Measurements from ENCODE around the gene AKAP4.

Gene AKAP4, protein sequence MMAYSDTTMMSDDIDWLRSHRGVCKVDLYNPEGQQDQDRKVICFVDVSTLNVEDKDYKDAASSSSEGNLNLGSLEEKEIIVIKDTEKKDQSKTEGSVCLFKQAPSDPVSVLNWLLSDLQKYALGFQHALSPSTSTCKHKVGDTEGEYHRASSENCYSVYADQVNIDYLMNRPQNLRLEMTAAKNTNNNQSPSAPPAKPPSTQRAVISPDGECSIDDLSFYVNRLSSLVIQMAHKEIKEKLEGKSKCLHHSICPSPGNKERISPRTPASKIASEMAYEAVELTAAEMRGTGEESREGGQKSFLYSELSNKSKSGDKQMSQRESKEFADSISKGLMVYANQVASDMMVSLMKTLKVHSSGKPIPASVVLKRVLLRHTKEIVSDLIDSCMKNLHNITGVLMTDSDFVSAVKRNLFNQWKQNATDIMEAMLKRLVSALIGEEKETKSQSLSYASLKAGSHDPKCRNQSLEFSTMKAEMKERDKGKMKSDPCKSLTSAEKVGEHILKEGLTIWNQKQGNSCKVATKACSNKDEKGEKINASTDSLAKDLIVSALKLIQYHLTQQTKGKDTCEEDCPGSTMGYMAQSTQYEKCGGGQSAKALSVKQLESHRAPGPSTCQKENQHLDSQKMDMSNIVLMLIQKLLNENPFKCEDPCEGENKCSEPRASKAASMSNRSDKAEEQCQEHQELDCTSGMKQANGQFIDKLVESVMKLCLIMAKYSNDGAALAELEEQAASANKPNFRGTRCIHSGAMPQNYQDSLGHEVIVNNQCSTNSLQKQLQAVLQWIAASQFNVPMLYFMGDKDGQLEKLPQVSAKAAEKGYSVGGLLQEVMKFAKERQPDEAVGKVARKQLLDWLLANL

DNA sequence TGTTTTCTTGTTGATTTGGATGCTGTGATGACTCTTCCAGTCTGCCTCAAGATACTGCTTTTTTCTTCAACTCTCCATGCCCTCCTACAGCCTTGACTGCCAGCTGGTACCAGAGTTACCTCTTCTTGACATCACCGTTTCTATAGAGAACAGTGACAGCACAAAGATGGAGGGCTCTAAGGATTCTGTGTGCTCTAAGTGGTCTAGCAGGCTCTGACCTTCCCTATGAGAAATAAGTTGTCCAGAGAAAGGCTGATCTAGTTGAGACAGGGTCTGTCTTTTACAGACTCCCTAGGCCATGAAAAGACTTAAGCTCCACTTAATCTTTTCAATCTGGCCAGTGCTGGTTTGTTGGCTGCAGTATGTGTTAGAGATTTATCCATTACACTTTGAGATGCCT lies at the start of gene AKAP4:
Gene AKAP4 (minus strand): TSS at position 101 of the 400 bp plus-strand sequence. CDS start 118 bp downstream, outside the sequence.
- in situ Hi-C loops (cut with MboI; ENCODE audit: low sequenced_read_pairs): no loop called here
- no peaks in the 10 kb centered on the region for H3K36me3 ChIP-seq (replicated peaks)
- H3K4me3 ChIP-seq: no peak within 1 kb of the TSS
- H3K27me3 ChIP-seq (ENCODE audit: low read depth): peaks cover 4% of the 10 kb centered on the region; the same call in 1 of the 2 replicates
- no peaks in the 10 kb centered on the region for H3K4me1 ChIP-seq
- no peaks in the 10 kb centered on the region for H3K9me3 ChIP-seq
- DNase-seq (ENCODE audit: low spot score in 2 of 2): no peak

DNA sequence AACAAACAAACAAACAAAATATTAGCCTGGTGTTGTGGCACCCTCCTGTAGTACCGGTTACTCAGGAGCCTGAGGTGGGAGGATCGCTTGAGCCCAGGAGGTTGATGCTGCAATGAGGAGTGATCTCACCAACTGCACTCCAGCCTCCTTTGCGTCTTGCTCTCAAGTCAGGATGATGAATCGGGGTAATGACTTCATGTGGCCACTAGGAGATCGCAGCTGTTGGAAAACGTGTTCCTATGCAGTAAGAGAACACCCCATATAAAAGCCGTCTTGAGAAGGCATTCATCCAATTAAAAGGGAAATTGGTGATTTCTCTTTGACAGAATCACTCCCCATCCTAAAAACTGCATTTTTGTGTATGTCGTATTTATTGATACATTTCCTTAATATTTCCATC lies 10.7 kb upstream of the AKAP4 start:
- in situ Hi-C loops (cut with MboI; ENCODE audit: low sequenced_read_pairs): no loop called here
- Histone ChIP-seq H3K4me1 (no peaks in the 10 kb centered on the region), H3K4me3 (no peak overlapping the region), H3K9me3 (no peaks in the 10 kb centered on the region), H3K36me3 (replicated peaks) (no peaks in the 10 kb centered on the region), H3K27me3 (ENCODE audit: low read depth) (peaks cover 3% of the 10 kb centered on the region; the same call in 1 of the 2 replicates)
- peak in 1 of 2 experiments; percentile 48 for DNase-seq (ENCODE audit: low spot score in 2 of 2)

DNA sequence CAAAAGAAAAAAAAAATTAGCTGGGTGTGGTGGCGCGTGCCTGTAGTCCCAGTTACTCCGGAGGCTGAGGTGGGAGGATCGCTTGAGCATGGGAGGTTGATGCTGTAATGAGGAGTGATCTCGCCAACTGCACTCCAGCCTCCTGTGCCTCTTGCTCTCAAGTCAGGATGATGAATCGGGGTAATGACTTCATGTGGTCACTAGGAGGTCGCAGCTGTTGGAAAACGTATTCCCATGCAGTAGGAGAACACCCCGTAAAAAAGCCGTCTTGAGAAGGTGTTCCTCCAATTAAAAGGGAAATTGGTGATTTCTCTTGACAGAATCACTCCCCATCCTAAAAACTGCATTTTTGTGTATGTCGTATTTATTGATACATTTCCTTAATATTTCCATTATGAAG lies 5.9 kb upstream of the AKAP4 start:
- peaks cover 3% of the 10 kb centered on the region; the same call in 1 of the 2 replicates for H3K27me3 ChIP-seq (ENCODE audit: low read depth)
- no peak for DNase-seq (ENCODE audit: low spot score in 2 of 2)
- H3K36me3 ChIP-seq (replicated peaks): no peaks in the 10 kb centered on the region
- no peaks in the 10 kb centered on the region for H3K4me1 ChIP-seq
- H3K9me3 ChIP-seq: no peaks in the 10 kb centered on the region
- in situ Hi-C loops (cut with MboI; ENCODE audit: low sequenced_read_pairs): no loop called here
- no peak overlapping the region for H3K4me3 ChIP-seq

DNA sequence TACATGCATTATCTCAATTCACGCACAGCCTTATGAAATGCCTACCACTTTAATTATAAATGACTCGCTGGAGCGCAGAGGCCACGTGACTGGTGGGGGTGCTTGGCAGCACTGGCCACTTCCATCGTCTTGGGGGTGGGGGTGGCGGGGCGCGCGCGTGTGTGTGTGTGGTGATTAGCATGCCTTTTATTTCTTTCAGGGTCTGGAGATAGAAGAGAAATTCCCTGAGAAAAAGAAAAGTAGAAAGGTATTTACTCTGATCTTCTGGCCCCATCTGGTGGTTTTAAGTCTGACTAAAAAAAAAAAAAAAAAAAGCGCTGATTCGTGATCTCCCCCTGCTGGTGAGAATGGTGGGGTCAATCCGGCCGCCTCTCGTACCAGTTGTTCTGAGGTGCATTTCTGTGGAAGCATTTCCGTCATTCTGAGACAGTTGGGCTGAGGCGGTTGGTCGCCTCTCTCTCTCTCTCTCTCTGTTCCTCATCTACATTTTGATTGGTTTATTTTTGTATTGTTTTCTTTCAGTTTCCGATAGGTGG lies 3.6 kb upstream of the AKAP4 start, which contains the start of gene CCNB3:
Gene CCNB3 (plus strand): TSS at position 402 of the 536 bp plus-strand sequence. CDS start 80,399 bp downstream, outside the sequence.
- Histone ChIP-seq H3K4me3 (peak within 1 kb of the TSS; percentile 24), H3K9me3 (no peaks in the 10 kb centered on the region), H3K36me3 (replicated peaks) (no peaks in the 10 kb centered on the region), H3K27me3 (ENCODE audit: low read depth) (0 out of 2 replicates have a peak, but pooled peaks cover 3% of the 10 kb centered on the region), H3K4me1 (no peaks in the 10 kb centered on the region)
- in situ Hi-C loops (cut with MboI; ENCODE audit: low sequenced_read_pairs): no loop called here
- DNase-seq (ENCODE audit: low spot score in 2 of 2): peak; percentile 70 to 87

DNA sequence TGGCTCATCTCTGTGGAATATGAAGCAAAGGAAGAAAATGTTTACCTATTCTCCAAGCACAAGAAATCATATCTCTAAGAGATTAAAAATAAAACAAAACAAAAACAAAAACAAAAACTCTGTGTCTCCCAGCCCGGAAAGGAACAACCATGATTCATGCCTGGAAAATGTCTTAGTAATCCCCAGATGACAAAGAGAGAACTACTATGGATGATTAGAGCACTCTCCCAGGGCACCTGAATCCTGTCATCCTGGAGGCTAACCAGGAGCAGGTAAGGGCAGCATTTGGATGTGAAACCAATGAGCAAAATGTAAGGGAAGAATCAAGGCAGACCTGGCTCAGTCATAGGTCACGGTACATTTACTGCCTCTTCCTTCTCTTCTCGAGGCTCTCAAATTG lies 1.7 kb upstream of the AKAP4 start:
- Histone ChIP-seq H3K4me1 (no peaks in the 10 kb centered on the region), H3K36me3 (replicated peaks) (no peaks in the 10 kb centered on the region), H3K27me3 (ENCODE audit: low read depth) (peaks cover 7% of the 10 kb centered on the region; the same call in 1 of the 2 replicates), H3K9me3 (no peaks in the 10 kb centered on the region), H3K4me3 (no peak overlapping the region)
- no peak for DNase-seq (ENCODE audit: low spot score in 2 of 2)
- in situ Hi-C loops (cut with MboI; ENCODE audit: low sequenced_read_pairs): no loop called here

DNA sequence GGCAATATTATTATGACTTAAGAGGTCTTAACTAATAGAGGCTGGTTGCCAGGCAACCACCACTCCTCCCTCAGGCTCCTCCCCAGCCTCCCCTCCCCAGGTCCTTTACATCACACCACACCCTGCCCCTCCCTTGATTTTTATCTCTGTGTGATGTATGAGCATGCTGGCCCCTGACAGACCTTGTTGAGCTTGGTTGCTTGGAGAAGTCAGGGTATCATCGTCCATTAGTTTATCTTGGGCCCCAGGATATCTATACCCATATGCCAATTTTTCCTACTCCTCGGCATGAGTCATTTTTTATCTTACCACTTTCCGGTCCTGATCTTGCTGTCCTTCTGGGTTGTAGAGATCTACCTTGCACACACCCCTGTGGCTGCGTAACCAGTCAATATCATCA lies 2.5 kb downstream of the AKAP4 start:
- H3K4me1 ChIP-seq: no peaks in the 10 kb centered on the region
- no peak for DNase-seq (ENCODE audit: low spot score in 2 of 2)
- H3K9me3 ChIP-seq: no peaks in the 10 kb centered on the region
- in situ Hi-C loops (cut with MboI; ENCODE audit: low sequenced_read_pairs): no loop called here
- peaks cover 4% of the 10 kb centered on the region; the same call in 1 of the 2 replicates for H3K27me3 ChIP-seq (ENCODE audit: low read depth)
- no peak overlapping the region for H3K4me3 ChIP-seq
- H3K36me3 ChIP-seq (replicated peaks): no peaks in the 10 kb centered on the region

DNA sequence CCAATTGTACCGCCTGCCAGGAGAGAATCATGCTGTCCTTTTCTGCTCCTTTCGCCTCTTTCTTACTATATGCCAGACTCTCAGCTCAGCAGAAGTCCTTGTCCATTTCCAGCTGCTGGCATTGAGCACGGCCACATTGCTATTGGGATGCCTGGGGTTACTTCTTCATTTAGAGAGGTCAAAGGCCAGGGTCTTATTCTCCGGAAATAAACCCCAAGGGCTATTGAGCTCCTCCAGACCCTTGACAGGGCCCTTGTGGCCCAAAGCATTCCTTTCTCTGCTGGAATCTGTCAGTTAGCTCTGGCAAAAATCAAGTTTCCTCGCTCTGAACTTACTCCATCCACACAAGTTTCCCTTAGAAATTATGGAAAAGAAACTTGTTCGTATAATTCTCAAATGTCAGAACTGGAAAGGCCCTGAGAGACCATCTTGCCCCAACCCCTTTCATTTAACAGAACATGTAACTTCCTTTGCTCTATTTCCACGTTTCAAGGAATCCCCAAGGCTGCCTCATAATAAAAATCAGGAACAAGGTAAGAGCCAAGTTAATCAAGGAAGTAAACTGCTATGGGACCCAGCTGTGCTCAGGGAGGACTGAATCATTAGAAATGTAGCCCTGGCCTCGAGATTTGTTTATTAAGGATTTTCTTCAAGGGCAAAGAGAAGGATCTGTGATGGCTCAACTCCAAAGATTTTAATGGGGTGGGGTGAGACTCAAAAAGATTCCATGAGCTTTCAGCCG lies 11.8 kb downstream of the AKAP4 start:
- Histone ChIP-seq H3K9me3 (no peaks in the 10 kb centered on the region), H3K36me3 (replicated peaks) (no peaks in the 10 kb centered on the region), H3K27me3 (ENCODE audit: low read depth) (no peaks in the 10 kb centered on the region; the same call in 1 of the 2 replicates), H3K4me3 (no peak overlapping the region), H3K4me1 (no peaks in the 10 kb centered on the region)
- in situ Hi-C loops (cut with MboI; ENCODE audit: low sequenced_read_pairs): no loop called here
- no peak for DNase-seq (ENCODE audit: low spot score in 2 of 2)

DNA sequence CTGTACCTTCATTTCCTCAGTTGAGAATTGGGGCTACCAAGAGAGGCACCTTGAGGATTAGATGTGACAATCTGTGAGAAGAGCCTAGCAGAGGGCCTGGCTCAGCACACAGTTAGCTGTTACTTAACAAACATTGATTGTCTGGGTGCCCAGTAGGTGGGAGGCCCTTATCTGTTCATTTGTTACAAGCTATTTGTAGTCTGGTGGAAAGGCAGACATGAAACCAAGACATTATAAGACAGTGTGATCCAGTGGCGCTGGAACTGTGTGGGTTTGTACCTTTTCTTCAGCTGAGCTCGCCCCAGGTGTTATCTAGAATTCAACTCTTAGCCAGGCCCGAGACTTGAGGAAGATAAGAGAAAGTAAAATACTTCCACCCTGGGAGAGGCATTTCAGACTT lies 16.9 kb downstream of the AKAP4 start:
- no peaks in the 10 kb centered on the region for H3K4me1 ChIP-seq
- no peak overlapping the region for H3K4me3 ChIP-seq
- DNase-seq (ENCODE audit: low spot score in 2 of 2): no peak
- H3K27me3 ChIP-seq (ENCODE audit: low read depth): no peaks in the 10 kb centered on the region; the same call in 1 of the 2 replicates
- H3K36me3 ChIP-seq (replicated peaks): no peaks in the 10 kb centered on the region
- H3K9me3 ChIP-seq: no peaks in the 10 kb centered on the region
- in situ Hi-C loops (cut with MboI; ENCODE audit: low sequenced_read_pairs): no loop called here

DNA sequence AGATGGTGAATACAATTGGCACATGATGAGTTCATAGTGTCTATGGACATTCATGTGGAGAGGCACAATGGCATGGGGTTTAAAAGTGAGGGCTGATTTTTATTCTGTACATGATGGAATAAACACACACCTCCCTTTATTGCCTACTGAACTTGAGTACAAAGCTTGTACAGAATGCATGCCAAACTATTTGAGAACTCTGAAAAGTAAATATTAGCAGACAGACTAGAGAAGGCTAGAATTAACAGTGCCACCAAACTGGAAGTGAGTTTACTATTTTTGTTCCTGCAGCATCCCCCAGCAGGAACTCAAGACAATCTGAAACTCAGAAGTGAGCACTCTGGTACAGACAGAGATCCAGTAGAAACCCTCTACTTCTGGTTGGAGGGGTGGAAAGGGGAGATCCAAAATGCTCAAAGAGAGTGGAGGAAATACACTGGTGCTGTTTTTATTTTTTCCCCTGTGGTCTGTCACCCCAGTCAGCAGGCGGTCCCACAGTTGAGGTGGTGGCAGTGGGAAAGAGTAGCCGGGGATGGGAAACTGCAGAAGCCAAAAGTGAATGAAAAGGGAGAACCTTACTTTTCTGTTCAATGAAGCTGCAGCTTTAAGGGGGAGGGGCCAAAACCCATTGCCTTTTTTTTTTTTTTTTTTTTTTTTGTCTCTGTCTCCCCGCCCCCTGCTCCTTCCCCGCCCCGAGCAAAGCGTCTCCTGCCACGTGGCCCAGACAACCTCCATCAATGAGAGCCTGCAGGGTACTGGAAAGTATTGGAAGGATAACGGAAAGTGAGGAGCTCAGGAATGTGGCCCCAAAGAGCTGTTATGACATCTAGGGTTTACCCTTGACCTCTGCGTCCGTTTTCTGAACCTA lies 20.5 kb downstream of the AKAP4 start:
- H3K4me3 ChIP-seq: no peak overlapping the region
- H3K9me3 ChIP-seq: no peaks in the 10 kb centered on the region
- no peaks in the 10 kb centered on the region for H3K27me3 ChIP-seq (ENCODE audit: low read depth)
- DNase-seq (ENCODE audit: low spot score in 2 of 2): peak in 1 of 2 experiments; percentile 24
- in situ Hi-C loops (cut with MboI; ENCODE audit: low sequenced_read_pairs): no loop called here
- H3K36me3 ChIP-seq (replicated peaks): no peaks in the 10 kb centered on the region
- no peaks in the 10 kb centered on the region for H3K4me1 ChIP-seq

DNA sequence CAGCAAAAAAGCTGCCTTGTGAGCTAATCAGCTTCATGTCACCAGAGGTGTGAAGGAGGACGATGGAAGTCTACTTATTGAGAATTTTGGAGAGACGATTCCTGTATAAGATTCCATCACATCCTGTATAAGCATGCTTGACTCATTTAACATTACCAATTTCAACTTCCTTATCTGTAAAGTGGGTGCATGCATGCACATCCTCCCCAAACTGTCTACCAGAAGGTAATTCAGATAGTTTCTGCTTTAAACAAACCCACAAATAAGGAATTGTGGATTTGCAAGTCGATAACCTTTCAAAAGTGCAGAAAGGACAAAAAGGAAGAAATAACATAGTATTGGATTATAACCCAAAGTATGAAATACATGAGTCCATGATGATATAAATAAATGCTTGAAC lies 31.1 kb downstream of the AKAP4 start:
- Histone ChIP-seq H3K36me3 (replicated peaks) (no peaks in the 10 kb centered on the region), H3K4me1 (peaks cover 4% of the 10 kb centered on the region), H3K9me3 (no peaks in the 10 kb centered on the region), H3K4me3 (no peak overlapping the region), H3K27me3 (ENCODE audit: low read depth) (no peaks in the 10 kb centered on the region)
- no peak for DNase-seq (ENCODE audit: low spot score in 2 of 2)
- in situ Hi-C loops (cut with MboI; ENCODE audit: low sequenced_read_pairs): no loop called here

DNA sequence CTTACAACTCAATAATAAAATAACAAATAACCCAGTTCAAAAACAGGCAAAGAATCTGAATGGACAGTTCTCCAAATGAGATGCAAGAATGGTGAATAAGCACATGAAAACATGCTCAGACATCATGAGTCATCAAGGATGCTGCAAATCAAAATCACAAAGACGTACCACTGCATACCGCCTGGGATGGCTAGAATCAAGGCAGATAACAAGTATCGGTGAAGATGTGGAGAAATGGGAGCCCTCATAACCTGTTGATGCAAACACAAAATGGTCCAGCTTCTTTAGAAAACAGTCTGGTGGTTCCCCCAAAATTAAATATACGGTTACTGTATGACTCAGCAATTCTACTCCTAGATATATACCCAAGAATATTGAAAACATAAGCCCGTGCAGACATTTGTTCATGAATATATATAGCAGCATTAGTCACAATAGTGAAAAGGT lies 32.5 kb downstream of the AKAP4 start:
- no peak for DNase-seq (ENCODE audit: low spot score in 2 of 2)
- in situ Hi-C loops (cut with MboI; ENCODE audit: low sequenced_read_pairs): no loop called here
- Histone ChIP-seq H3K4me1 (peaks cover 4% of the 10 kb centered on the region), H3K4me3 (no peak overlapping the region), H3K9me3 (no peaks in the 10 kb centered on the region), H3K36me3 (replicated peaks) (no peaks in the 10 kb centered on the region), H3K27me3 (ENCODE audit: low read depth) (no peaks in the 10 kb centered on the region)

DNA sequence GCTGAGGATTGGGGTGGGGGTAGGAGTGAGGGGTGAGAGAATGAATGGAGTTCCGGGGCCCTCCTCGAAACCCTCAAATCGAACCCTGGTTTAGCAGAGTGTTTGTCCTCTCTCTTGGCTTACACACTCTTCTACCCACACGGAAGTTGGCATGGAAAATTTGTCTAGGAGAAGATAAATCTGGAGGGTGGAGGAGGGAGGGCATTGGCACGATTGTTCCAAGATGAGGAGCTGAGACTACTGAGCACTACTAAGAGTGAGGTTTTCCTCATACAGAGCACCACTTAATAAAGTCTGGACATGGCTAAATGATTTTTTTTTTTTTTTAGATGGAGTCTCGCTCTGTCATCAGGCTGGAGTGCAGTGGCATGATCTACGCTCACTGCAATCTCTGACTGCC lies 33.4 kb downstream of the AKAP4 start:
- H3K9me3 ChIP-seq: no peaks in the 10 kb centered on the region
- in situ Hi-C loops (cut with MboI; ENCODE audit: low sequenced_read_pairs): no loop called here
- H3K4me1 ChIP-seq: peaks cover 4% of the 10 kb centered on the region
- H3K36me3 ChIP-seq (replicated peaks): no peaks in the 10 kb centered on the region
- no peaks in the 10 kb centered on the region for H3K27me3 ChIP-seq (ENCODE audit: low read depth)
- no peak for DNase-seq (ENCODE audit: low spot score in 2 of 2)
- H3K4me3 ChIP-seq: no peak overlapping the region
